SK-N-SH (cell line): ENCODE measurements around the gene IRX6.

ENCODE experiments used
- POLR2AphosphoS5 ChIP-seq: IDR thresholded peaks from 2 replicates; pipeline ENCODE4 v1.6.1; 2012; ENCODE audit warnings: low read depth, low read length
- RCOR1 ChIP-seq: fragments of 150-350 bp; IDR thresholded peaks from 2 replicates; pipeline ENCODE4 v1.6.1; 2017; ENCODE audit warnings: antibody characterized with exemption, low read length
- TEAD4 ChIP-seq: IDR thresholded peaks from 2 replicates; pipeline ENCODE4 v1.4.0; 2012; ENCODE audit warnings: mild to moderate bottlenecking, borderline replicate concordance; ENCODE audit not compliant: insufficient read depth
- TF ChIP-seq, protein P1 (sequence below): fragments of 200-600 bp; sonication (generic); IDR thresholded peaks from 2 replicates; pipeline ENCODE4 v1.6.1; 2017; ENCODE audit warnings: antibody characterized with exemption, mild to moderate bottlenecking, moderate library complexity

DNA sequence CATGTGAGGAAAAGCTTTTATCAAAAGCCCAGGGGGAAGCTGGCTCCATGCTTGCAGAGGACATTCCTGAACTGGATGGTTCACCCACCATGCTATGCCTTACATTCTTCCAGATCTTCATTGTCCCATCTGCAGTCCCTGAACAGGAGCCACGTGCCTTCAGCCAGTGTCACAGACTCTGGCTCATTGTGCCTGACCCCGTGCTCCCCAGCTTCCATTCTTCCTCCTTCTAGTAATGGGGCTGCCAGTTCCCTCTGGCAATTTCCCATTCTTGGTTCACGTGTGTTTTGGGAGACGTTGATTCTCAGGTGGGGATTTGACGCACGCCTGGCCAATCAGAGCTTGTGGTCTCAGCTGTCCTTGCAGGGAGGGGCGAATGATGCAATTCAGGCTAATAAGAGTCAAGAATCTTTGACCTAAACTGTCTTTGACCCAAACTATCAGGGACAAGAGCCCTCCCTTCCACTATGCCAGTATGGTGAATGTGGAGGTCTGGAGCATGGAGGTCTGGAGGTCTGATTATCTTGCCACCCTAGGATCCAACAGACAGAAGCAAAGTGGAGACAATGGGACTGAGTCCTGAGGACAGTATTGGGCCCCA is 52.7 kb downstream of the IRX6 start:
- TF ChIP-seq, protein P1, sequence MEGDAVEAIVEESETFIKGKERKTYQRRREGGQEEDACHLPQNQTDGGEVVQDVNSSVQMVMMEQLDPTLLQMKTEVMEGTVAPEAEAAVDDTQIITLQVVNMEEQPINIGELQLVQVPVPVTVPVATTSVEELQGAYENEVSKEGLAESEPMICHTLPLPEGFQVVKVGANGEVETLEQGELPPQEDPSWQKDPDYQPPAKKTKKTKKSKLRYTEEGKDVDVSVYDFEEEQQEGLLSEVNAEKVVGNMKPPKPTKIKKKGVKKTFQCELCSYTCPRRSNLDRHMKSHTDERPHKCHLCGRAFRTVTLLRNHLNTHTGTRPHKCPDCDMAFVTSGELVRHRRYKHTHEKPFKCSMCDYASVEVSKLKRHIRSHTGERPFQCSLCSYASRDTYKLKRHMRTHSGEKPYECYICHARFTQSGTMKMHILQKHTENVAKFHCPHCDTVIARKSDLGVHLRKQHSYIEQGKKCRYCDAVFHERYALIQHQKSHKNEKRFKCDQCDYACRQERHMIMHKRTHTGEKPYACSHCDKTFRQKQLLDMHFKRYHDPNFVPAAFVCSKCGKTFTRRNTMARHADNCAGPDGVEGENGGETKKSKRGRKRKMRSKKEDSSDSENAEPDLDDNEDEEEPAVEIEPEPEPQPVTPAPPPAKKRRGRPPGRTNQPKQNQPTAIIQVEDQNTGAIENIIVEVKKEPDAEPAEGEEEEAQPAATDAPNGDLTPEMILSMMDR = no peak
- TF ChIP-seq TEAD4 (no peak), RCOR1 (no peak), POLR2AphosphoS5 (no peak)
